ENCODE data around the gene INAVA.
"Not testable (repeated sequence)": the region's sequence is repeated elsewhere in the genome, so short reads cannot be mapped to it uniquely, and the experiment has no call there.

INAVA gene

DNA sequence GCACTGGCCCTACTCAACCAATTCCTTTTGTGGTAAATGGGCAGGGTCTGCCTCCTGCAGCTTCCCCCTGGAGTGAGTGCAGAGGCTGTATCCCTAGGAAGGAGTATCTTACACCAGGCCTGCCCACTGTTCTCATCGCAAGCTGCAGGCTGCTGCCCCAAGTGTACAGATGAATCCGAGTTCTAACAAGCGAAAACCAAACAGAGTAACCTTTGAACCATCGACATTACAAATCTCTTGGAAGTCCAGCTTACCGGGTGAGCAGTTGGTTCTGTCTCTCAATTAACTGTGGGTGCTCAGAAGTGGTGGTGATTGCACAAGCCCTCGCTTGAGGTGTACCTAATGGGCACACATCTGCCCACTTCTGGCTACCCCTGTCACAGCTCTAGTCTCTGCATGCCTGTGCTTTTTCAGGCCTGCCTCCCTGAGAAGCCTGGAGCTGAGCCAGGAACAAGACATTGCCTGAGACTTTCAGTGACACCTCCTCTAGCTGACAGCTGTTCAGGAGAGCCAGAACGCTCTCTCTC is 22.7 kb downstream of the INAVA start:
- no peak for DNase-seq (ENCODE audit: low read depth in 1 of 2, low spot score in 1 of 2)

DNA sequence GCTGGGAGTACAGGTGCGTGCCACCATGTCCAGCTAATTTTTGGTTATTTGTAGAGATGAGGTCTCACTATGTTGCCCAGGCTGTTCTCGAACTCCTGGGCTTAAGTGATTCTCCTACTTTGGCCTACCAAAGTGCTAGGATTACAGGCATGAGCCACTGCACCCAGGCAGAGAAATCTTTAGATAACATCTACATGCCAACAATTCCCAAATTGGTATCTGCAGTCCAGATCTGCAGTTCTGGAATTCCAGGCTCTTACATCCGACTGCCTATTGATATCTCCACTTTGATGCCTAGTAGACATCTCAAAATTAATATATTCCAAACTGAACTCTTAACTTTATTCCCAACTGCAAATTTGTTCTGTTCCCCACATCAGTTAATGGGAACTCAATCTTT is 23.3 kb downstream of the INAVA start:
- DNase-seq (ENCODE audit: low read depth in 1 of 2, low spot score in 1 of 2) = no peak

DNA sequence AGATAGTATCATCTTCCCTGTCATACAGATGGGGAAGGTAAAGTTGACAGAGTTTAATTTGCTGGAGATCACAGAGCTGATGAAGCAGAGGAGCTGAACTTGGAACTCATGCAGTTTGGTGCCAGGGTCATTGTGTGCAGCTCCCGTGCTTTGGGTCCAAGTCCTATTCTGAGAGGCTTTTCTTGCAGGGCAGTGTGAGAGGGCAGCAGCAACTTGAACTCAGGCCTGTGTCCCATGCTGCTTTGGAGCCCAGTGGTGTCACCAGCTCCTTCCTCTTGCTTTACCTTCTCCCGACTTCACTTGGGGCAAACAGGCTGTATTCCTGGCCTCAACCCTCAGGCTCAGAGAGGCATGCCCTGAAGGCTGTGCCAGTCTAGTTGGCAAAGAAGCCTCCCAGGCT is 24.7 kb downstream of the INAVA start:
- DNase-seq (ENCODE audit: low read depth in 1 of 2, low spot score in 1 of 2) = no peak

DNA sequence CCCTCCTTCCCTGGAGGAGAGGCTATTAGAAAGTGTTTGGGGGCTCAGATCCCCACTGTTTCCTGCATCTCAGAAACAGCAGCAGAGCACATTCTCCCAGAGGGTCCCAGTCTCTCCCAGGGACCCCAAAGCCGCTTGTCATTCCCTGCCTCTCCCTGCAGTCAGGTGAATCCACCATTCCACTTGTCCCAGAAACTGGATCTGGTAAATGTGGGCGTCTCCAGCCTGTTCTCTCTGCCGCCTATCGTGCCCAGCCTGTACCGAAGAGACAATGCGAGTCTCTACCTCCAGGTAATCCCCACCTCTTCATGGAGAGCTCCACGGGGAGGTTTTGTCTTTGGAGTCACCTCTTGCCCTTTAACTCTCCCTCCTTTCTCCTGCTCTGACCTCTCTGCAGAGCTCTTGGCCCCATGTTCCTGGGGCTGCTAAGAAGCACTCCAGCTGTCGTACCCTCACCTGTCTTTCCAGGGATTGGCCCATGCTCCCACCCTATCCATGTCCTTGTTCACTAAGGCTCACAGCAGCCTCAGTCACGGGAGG is 26.9 kb downstream of the INAVA start:
- no peak for DNase-seq (ENCODE audit: low read depth in 1 of 2, low spot score in 1 of 2)

DNA sequence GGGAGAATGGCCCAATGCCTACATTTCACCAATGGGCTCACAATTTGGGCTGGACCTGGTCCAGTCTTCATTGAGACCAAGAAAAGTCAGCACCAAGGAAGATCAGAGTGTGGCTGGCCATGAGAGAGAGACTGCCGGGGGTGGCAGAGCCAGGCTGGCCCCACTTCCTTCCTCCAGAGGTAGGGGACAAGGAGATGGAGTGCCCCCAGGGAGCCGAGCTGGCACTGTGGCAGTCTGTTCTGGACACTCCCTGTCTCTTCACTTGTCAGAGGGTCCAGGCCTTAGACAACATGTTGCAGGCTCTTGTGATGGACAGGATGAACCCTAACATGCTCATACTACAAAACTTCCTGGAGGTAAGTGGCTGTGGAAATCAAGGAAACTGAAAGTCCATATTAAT is 27.7 kb downstream of the INAVA start:
- DNase-seq (ENCODE audit: low read depth in 1 of 2, low spot score in 1 of 2) = no peak

DNA sequence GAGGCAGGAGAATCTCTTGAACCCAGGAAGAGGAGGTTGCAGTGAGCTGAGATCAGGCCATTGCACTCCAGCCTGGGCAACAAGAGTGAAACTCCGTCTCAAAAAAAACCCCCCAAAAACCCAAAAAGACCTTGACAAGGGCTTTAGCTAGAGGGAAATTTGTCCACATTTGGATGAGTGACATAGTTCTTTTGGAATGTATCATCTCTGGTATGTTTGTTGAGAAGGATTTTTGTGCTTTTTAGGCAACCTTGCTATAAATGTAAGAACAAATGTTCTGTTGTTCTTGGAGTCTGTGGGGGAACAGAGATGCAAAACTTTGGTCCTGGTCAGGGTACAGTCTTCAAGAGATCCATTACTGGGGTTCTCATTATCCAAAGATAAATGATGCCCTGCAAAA is 28.9 kb downstream of the INAVA start:
- no peak for DNase-seq (ENCODE audit: low read depth in 1 of 2, low spot score in 1 of 2)

DNA sequence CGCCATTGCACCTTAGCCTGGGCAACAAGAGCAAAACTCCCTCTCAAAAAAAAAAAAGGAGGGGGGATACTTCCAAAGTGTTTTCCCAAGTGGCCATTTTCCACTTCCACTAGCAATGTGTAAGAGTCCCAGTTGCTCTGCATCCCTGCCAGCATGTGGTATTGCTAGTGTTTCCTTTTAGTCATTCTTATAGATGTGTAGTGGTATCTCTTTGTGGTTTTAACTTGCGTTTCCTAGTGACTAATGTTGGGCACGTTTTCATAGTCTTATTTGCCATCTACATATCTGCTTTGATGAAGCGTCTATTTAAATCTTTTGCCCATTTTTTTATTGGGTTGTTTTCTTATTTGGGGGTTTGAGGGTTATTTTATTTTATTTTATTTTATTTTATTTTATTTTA is 31.1 kb downstream of the INAVA start:
- no peak for DNase-seq (ENCODE audit: low read depth in 1 of 2, low spot score in 1 of 2)

DNA sequence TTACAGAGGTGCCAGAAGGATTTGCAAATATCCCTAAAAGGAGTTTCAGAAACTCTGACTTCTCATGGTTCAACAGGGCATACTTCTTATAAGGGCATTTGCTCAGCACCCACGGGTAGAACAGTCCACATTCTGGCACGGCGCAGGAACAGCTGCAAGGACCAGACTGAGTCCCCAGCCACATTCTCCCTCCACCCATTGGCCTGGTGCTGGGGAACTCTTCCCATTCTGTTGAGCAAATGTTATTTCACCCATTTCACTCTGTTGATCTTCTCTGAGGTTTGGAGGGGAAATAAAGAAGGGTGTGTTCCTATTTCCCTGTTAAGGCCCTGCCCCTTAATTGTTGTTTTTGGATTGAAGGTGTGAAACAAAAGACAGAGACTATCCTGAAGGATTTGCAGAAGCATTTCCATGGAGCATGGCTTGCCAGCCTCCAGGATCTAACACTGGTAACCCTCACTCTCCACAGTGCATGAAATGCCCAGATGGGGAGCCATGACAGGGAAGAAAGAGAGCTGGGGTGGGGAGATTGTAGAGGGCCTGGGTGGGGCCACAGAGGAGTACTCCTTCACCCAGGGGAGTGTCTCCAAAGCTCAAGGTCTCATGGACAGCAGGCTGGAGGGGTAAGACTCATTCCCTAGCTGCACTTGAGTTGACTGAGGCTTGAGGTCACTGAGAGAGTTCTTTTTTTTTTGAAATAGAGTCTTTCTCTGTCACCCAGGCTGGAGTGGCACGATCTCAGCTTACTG is 35.0 kb downstream of the INAVA start:
- DNase-seq (ENCODE audit: low read depth in 1 of 2, low spot score in 1 of 2) = no peak

DNA sequence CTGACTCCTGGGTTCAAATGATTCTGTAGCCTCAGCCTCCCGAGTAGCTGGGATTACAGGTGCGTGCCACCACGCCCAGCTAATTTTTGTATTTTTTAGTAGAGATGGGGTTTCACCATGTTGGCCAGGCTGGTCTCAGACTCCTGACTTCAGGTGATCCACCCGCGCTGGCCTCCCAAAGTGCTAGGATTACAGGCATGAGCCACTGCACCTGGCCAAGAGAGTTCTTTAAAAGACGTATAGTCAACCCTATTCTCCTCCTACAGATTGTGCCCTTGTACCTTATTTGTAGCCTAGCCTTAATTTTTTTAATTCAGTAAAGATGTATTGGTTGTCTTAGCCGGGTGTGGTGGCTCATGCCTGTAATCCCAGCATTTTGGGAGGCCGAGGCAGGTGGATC is 35.6 kb downstream of the INAVA start:
- DNase-seq (ENCODE audit: low read depth in 1 of 2, low spot score in 1 of 2) = not testable (repeated sequence)

DNA sequence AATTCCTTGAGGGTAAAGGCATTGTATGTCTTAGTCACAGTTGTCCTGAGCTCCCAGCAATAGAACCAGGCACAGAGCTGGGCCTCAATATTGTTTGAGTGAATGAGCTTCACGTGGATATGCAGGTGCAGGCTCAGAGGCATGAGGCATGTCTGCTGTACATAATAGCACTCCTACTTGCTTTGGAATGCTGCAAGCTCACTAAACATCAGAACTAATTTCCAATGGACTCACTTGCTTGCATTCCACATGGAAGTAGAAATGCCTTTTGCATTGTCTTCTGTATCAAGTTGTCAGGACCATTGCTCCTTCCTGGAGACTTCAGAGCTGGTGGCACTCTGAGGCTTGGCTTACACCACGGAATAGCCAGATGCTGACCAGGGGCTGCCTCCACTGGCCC is 37.1 kb downstream of the INAVA start:
- no peak for DNase-seq (ENCODE audit: low read depth in 1 of 2, low spot score in 1 of 2)

DNA sequence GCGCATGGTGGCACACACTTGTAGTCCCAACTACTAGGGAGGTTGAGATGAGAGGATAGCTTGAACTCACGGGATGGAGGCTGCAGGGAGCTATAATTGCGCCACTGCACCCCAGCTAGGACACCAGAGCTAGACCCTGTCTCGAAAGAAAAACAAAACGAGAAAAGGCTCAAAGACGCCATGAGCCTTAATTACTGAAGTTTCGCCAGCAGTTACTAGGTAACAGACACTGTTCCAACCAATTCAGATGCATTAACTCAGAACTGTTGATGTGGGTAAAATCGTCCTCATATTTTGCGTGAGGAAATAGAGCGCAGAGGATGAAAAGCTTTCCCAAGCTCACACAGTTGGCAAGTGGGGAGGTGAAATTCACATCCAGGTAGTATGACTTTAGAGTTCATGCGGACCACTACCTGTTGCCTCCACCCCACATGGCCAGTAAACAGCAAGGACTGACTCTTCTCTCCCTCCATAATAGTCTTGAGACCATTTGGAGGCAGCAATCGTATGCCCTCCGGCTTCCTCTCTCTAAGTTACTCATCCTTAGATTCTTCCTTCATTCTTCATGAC is 40.1 kb downstream of the INAVA start:
- DNase-seq (ENCODE audit: low read depth in 1 of 2, low spot score in 1 of 2) = no peak

DNA sequence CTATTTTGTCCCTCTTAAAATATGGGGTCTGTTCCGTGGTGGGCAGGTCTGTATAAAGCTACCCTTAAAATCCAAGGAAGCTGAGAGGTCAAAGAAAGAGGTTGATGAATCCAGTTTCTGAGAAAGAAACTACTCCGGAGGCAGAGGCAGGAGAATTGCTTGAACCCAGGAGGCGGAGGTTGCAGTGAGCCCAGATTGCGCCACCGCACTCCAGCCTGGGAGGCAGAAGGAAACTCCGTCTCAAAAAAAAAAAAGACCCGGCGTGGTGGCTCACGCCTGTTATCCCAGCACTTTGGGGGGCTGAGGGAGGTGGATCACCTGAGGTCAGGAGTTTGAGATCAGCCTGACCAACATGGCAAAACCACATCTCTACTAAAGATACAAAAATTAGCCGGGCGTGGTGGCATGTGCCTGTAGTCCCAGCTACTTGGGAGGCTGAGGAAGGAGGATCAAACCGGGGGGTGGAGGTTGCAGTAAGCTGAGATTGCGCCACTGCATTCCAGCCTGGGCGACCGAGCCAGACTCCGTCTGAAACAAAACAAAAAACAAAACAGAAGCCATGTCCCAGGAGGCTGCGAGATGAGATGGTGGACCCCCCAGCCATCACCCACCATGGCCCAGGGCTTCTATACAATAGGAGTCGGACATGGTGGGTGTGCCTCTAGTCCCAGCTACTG is 40.7 kb downstream of the INAVA start:
- not testable (repeated sequence) for DNase-seq (ENCODE audit: low read depth in 1 of 2, low spot score in 1 of 2)

DNA sequence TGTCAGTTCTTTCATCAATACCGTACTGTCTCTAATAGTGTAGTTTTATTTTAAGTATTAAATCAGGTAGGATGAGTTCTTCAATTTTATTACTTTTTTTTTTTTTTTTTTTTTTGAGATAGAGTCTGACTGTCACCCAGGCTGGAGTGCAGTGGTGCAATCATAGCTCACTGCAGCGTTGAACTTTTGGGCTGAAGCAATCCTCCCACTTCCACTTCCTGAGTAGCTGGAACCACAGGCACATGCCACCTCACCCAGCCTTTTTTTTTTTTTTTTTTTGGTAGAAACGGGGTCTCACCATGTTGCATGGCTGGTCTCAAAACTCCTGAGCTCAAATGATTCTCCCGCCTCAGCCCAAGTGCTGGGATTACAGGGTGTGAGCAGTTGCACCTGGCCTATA is 44.3 kb downstream of the INAVA start:
- DNase-seq (ENCODE audit: low read depth in 1 of 2, low spot score in 1 of 2) = no peak

DNA sequence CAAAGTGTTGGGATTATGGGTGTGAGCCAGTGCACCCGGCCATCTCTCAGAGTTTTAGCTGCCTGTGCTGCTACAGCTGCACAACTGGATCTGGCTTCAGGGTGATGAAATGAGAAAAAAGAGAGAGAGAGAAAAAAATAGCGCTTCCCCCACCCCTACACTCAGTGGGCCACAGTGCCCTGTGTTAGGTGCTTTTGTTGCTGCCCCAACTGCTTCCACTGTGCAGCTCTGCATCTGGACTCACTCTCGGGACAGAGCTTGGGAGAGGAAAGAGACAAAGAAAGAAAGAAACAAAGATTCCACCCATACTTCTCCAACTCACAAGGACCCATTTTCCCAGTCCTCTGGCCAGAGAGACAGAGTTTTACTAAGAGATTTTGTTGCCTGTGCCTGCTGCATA is 50.4 kb downstream of the INAVA start:
- no peak for DNase-seq (ENCODE audit: low read depth in 1 of 2, low spot score in 1 of 2)

DNA sequence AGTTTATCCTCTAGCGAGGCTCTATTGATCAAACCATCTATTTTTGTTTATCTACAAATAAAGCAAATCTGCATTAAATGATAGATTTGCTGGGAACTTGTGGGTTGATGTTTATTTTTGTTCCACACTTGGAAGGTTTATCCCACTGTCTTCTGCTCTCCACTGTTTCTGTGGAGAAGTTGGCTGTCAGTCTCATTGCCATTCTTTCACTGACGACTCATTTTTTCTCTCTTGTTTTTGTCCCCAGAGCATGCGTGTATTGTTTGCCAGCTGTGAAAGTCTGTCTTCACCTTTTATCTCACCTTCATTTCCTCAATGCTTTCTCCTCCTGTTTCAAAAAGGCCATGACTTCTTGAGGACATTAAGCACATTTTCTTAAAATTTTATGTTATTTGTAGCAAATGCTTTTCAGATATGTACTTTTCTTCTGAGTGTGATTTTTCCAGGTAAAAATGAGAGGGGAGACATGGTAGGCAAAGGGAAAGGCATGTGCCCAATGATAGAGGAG is 52.4 kb downstream of the INAVA start:
- no peak for DNase-seq (ENCODE audit: low read depth in 1 of 2, low spot score in 1 of 2)

DNA sequence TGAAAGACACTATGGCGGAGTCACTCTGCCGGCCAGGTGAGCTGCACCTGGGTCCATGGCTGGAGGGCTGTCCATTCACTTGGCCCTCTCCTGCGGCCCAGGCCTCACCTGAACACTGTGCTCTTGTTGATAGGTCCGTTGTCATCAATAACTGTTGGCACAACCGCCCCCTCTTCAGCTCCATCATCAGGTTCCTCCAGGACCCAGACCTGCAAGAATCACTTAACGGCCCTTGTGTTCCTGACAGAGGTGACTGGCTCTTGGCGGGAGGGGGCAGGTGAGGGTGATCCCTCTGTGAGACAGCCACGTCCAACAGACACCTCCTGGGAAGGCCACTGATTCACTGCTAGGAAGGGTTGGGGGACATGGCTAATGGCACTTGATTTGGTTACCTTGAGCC is 54.9 kb downstream of the INAVA start:
- DNase-seq (ENCODE audit: low read depth in 1 of 2, low spot score in 1 of 2) = no peak

DNA sequence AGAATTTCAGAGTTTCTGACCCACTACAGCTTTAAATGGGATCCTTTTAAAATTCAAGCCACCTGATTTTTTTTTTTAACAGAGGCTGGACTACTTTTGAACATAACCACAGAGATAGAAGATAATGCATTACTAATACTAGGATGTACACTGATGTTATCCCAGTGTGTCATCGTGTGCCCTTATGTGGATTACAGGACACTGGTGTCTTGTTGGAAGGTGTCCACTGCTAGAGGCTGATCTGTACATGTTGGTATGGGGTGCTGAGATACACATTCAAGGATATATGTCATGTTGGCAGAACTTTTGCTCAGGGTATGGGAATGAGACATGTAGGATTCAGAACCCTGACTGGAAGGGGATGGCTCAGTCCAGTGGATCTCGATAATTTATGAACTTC is 56.3 kb downstream of the INAVA start:
- DNase-seq (ENCODE audit: low read depth in 1 of 2, low spot score in 1 of 2) = no peak

DNA sequence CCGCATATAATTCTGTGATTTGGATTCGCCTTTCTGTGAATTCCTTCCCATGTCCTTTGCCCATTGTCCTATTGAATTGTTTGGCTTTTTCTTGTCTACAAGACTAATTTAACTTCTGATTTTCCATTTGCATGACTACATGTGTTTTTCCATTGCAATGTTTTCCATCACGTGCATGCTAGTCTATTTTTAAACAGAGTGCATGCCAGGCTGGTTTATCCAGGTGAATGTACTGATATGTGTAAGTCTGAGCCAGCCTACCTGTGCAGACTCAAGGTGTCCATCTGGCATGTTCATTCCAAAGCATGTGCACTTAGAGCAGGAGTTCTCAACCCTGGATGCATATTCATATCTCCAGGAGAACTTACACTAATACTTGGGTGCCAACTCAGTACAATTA is 59.7 kb downstream of the INAVA start:
- no peak for DNase-seq (ENCODE audit: low read depth in 1 of 2, low spot score in 1 of 2)

DNA sequence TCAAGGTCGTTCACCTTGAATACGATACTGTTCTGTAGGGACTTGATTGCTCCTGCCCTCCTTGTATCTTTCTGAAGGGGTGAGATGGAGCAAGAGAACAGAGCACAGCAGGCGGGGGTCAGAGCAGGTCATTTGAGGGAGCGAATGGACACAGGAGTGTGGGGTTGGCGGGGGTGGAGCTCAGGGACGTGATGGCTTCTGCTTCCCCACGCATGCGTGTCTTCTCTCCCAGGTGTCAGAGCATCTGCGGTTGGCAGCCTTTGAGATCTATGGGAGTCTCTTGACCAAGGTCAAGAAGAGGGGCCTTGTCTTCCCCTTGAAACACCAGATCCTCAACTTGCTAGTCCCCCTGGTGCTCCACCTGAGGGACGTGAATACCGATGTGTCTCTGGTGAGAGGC is 63.9 kb downstream of the INAVA start:
- DNase-seq (ENCODE audit: low read depth in 1 of 2, low spot score in 1 of 2) = no peak

DNA sequence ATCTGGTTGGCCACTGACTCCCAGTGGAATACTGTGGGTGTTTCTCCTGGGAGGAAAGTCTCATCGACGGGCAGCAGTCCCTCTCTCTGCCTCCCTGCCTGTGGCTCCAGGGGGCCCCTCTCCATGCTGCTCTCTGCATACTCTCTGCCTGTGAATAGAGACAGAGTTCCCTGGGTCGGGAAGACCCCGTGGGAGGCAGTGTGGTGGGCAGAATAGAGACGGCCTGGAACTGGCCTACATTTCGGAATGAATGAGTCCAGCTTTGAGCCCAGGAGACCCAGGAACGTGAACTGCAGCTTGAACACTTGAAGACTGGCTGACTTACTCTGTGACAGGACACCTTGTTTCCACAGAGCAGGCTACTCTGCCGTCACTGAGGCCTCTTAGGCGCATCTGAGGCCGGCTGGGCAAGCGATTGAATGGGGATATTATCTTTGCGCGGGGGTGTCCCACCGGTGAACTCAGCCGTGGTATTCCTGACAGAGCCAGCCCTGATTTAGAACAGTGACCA is 64.8 kb downstream of the INAVA start:
- DNase-seq (ENCODE audit: low read depth in 1 of 2, low spot score in 1 of 2) = no peak

DNA sequence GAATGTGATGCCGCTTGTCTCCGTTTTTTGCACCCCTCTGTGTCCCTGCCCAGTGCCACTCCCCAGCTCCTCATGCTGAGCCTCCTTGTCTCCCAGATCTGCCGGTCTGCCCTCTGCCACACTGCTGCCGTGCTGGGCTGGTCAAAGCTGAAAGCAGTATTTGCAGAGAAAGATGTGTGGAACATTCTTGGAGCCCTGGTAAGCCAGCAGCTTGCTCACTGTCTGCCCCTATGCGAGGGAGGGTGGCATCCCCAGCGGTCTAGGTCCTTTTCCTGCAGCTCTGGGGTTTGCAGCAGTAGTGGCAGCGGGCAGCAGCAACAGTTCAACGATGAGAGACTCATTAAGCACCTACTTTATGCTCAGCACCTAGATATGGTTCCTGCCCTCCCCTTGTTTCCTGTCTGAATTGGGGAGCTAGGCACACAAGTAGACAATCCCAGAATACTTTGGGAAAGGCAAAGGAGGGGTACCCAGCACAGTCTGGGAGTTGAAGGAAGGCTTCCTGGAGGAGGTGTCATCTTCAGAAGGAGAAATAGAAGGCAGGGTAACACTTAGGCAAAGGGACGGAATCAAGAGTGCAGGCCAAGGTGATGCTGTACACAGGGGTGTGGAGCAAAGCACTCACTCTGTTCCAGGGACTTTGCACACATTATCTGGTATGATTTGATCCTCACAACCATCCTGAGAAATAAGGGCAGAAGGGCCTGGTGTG is 65.7 kb downstream of the INAVA start:
- DNase-seq (ENCODE audit: low read depth in 1 of 2, low spot score in 1 of 2) = no peak

All from activated CD4-positive, alpha-beta T cell treated with anti-CD3 and anti-CD28 coated beads, Interleukin-2, amount 50 U/mL, for 24 hours (primary cell).